Measurements from ENCODE around the gene ADGRV1. TPM values are rescaled to one million over a fixed set of nuclear protein-coding genes. Genes with fewer than 3 reads are reported as not detected.
"Not testable (repeated sequence)": the region's sequence is repeated elsewhere in the genome, so short reads cannot be mapped to it uniquely, and the experiment has no call there.

The ADGRV1 gene
- total RNA-seq, 1 experiment from 2014 or later, result 6.8 TPM

DNA sequence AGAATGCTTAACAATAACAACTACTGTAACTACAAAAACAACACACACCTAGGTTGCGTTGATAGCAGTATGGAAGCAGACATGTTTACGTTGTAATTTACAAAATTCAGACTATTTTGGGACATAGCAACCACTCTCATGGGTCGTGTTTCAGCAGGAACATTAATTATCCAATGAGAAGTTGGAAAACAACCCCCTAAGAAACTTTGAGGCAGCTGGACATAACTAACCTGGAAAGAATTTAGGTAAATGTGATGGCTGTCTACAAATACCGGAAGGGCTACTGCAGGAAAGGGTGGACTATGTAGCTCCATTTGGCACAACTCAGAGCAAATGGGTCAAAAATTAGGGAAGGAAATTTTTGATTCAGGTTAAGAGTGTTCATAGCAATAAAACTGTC, 409.3 kb downstream of the ADGRV1 start:
- no peak for DNase-seq (ENCODE audit: low spot score)
- Histone ChIP-seq H3K36me3 (ENCODE audit: insufficient read depth, low read length, poor library complexity, severe bottlenecking) (no peaks in the 10 kb centered on the region), H3K27ac (ENCODE audit: low read depth, low read length, poor library complexity, severe bottlenecking) (no peak overlapping the region), H3K27me3 (replicated peaks; ENCODE audit: insufficient read depth, low read depth, low read length, poor library complexity) (no peaks in the 10 kb centered on the region), H3K4me3 (ENCODE audit: low read depth, low read length, poor library complexity, severe bottlenecking) (no peak overlapping the region), H3K4me1 (ENCODE audit: insufficient read depth, low read length, poor library complexity, severe bottlenecking) (no peaks in the 10 kb centered on the region), H3K9me3 (ENCODE audit: low read depth, low read length, poor library complexity, severe bottlenecking) (no peaks in the 10 kb centered on the region)
- intact Hi-C loops (cut with micrococcal nuclease; ENCODE audit: unreplicated experiment), result no loop called here
- no TSS peak for BruUV-seq (replicated peaks)
- CTCF ChIA-PET, result no interaction called here
- POLR2A ChIA-PET (ENCODE audit: low non-redundant PET), result no interaction called here
- TF ChIP-seq, protein P1, sequence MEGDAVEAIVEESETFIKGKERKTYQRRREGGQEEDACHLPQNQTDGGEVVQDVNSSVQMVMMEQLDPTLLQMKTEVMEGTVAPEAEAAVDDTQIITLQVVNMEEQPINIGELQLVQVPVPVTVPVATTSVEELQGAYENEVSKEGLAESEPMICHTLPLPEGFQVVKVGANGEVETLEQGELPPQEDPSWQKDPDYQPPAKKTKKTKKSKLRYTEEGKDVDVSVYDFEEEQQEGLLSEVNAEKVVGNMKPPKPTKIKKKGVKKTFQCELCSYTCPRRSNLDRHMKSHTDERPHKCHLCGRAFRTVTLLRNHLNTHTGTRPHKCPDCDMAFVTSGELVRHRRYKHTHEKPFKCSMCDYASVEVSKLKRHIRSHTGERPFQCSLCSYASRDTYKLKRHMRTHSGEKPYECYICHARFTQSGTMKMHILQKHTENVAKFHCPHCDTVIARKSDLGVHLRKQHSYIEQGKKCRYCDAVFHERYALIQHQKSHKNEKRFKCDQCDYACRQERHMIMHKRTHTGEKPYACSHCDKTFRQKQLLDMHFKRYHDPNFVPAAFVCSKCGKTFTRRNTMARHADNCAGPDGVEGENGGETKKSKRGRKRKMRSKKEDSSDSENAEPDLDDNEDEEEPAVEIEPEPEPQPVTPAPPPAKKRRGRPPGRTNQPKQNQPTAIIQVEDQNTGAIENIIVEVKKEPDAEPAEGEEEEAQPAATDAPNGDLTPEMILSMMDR (conservative IDR thresholded peaks at IDR 0.05; ENCODE audit: low read depth, low read length), result no peak
- TF ChIP-seq EZH2 (IDR thresholded peaks at IDR 0.05; ENCODE audit: borderline replicate concordance, low read depth, low read length, poor library complexity, severe bottlenecking), result no peak

DNA sequence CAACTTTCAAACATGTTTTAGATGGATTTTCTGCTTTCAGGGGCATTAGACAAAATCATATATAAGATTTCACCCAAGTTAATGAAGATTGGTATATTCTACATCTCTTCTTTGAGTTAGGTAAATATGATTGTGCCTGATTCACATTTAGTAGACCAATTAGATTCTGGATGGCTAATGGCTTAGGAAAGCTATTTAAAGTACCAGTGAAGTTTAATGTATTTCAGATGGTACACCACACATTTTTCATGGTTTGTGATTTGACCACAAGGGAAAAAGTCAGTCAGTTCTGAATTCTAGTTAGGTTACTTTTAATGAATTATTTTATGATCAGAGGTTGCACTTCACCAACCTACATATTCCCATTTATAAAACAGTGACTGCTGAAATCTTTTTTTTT, 409.7 kb downstream of the ADGRV1 start:
- no peak overlapping the region for H3K27ac ChIP-seq (ENCODE audit: low read depth, low read length, poor library complexity, severe bottlenecking)
- intact Hi-C loops (cut with micrococcal nuclease; ENCODE audit: unreplicated experiment), result no loop called here
- BruUV-seq (replicated peaks), result no TSS peak
- no peaks in the 10 kb centered on the region for H3K27me3 ChIP-seq (replicated peaks; ENCODE audit: insufficient read depth, low read depth, low read length, poor library complexity)
- POLR2A ChIA-PET (ENCODE audit: low non-redundant PET), result no interaction called here
- TF ChIP-seq, protein P1 (conservative IDR thresholded peaks at IDR 0.05; ENCODE audit: low read depth, low read length), result no peak
- no peak for TF ChIP-seq EZH2 (IDR thresholded peaks at IDR 0.05; ENCODE audit: borderline replicate concordance, low read depth, low read length, poor library complexity, severe bottlenecking)
- CTCF ChIA-PET, result no interaction called here
- no peaks in the 10 kb centered on the region for H3K36me3 ChIP-seq (ENCODE audit: insufficient read depth, low read length, poor library complexity, severe bottlenecking)
- no peaks in the 10 kb centered on the region for H3K4me1 ChIP-seq (ENCODE audit: insufficient read depth, low read length, poor library complexity, severe bottlenecking)
- no peak for DNase-seq (ENCODE audit: low spot score)
- H3K4me3 ChIP-seq (ENCODE audit: low read depth, low read length, poor library complexity, severe bottlenecking), result no peak overlapping the region
- H3K9me3 ChIP-seq (ENCODE audit: low read depth, low read length, poor library complexity, severe bottlenecking), result no peaks in the 10 kb centered on the region

DNA sequence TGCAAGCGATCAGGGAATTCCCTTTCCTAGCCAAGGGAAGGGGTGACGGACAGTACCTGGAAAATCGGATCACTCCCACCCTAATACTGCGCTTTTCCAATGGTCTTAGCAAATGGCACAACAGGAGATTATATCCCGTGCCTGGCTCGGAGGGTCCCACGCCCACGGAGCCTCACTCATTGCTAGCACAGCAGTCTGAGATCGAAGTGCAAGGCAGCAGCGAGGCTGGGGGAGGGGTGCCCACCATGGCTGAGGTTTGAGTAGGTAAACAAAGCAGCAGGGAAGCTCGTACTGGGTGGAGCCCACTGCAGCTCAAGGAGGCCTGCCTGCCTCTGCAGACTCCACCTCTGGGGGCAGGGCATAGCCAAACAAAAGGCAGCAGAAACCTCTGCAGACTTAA, 411.3 kb downstream of the ADGRV1 start:
- H3K9me3 ChIP-seq (ENCODE audit: low read depth, low read length, poor library complexity, severe bottlenecking); CTCF ChIA-PET; H3K4me1 ChIP-seq (ENCODE audit: insufficient read depth, low read length, poor library complexity, severe bottlenecking); H3K36me3 ChIP-seq (ENCODE audit: insufficient read depth, low read length, poor library complexity, severe bottlenecking); H3K4me3 ChIP-seq (ENCODE audit: low read depth, low read length, poor library complexity, severe bottlenecking); H3K27me3 ChIP-seq (replicated peaks; ENCODE audit: insufficient read depth, low read depth, low read length, poor library complexity); DNase-seq (ENCODE audit: low spot score); BruUV-seq (replicated peaks); POLR2A ChIA-PET (ENCODE audit: low non-redundant PET); intact Hi-C loops (cut with micrococcal nuclease; ENCODE audit: unreplicated experiment); H3K27ac ChIP-seq (ENCODE audit: low read depth, low read length, poor library complexity, severe bottlenecking): not testable (repeated sequence)

DNA sequence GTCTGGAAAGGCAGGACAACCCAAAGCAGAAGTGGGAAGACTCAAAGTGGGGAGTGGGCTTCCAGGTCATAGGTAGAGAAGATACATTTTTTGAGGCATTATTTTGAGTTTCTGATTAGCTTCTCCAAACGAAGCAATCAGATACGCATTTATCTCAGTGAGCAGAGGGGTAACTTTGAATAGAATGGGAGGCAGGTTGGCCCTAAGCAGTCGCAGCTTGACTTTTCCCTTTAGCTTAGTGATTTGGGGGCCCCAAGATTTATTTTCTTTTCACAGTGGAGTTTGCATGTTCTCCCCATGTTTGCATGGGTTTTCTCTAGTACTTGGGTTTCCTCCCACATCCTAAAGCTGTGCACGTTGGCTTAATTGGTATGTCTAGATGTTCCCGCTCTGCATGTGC, 422.6 kb downstream of the ADGRV1 start:
- H3K4me3 ChIP-seq (ENCODE audit: low read depth, low read length, poor library complexity, severe bottlenecking), result no peak overlapping the region
- no peaks in the 10 kb centered on the region for H3K27me3 ChIP-seq (replicated peaks; ENCODE audit: insufficient read depth, low read depth, low read length, poor library complexity)
- TF ChIP-seq EZH2 (IDR thresholded peaks at IDR 0.05; ENCODE audit: borderline replicate concordance, low read depth, low read length, poor library complexity, severe bottlenecking), result no peak
- TF ChIP-seq, protein P1 (conservative IDR thresholded peaks at IDR 0.05; ENCODE audit: low read depth, low read length), result no peak
- no TSS peak for BruUV-seq (replicated peaks)
- POLR2A ChIA-PET (ENCODE audit: low non-redundant PET), result no interaction called here
- H3K27ac ChIP-seq (ENCODE audit: low read depth, low read length, poor library complexity, severe bottlenecking), result no peak overlapping the region
- H3K4me1 ChIP-seq (ENCODE audit: insufficient read depth, low read length, poor library complexity, severe bottlenecking), result no peaks in the 10 kb centered on the region
- H3K9me3 ChIP-seq (ENCODE audit: low read depth, low read length, poor library complexity, severe bottlenecking), result no peaks in the 10 kb centered on the region
- CTCF ChIA-PET, result no interaction called here
- DNase-seq (ENCODE audit: low spot score), result no peak
- intact Hi-C loops (cut with micrococcal nuclease; ENCODE audit: unreplicated experiment), result no loop called here
- no peaks in the 10 kb centered on the region for H3K36me3 ChIP-seq (ENCODE audit: insufficient read depth, low read length, poor library complexity, severe bottlenecking)

All from A673 (cell line).